GM18861 (cell line): ENCODE measurements around the gene NCS1.

Experiments
- ATAC-seq: cut with Tn5 transposase; IDR thresholded peaks from one replicate; pipeline ENCODE4 v1.9.1; 2021; ENCODE audit not compliant: unreplicated experiment

Gene NCS1

DNA sequence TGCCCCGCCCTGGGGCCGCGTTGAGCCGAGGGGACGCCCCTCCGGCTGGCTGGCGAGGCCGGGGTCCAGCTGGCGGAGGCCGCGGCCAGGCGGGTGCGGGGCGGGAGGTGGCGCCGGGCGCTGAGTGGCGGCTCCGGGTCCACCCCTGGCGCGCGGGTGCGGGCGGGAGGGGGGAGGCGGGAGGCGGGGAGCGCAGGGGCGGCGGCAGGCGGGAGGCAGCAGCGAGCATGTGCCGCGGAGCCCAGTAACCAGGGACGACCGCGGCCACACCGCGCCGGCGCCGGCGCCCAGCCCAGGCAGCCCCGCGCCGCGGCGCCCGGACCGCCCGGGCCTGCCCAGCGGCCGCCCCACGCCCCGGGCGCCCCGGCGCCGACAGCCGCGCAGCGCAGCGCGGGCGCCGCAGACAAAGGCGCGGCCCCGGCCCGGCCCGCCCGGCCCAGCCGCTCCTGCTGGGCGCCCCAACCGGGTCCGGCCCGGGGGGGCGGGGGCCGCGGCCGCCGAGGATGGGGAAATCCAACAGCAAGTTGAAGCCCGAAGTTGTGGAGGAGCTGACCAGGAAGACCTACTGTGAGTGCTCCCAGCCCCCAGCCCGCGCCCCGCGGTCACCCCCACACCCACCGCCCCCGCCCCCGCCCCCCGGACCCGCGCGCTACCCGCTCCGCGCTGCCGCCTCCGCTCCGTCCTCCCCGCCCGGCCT, at the start of gene NCS1:
Gene NCS1, plus strand, starts transcription at position 244 of the 697 bp plus-strand sequence. Its CDS starts 260 bp downstream, at position 504.
- no peak for ATAC-seq

DNA sequence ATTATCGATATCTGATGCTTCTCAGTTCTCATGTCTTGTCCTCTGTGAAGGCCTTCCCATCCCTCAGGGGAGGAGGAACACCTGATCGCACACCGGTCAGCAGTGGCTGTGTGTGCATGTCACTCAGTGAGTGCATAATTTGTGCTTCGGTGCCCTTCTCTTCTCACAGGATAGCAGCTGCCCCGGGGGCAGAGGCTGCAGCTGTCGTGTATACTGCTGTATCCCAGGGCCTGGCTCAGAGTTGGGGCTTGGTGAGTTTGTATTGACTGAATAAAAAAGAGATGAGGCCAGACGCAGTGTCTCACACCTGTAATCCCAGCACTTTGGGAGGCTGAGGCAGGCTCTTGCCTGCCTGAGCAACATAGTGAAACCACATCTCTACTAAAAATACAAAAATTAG, 49.7 kb upstream of the NCS1 start:
- no peak for ATAC-seq

DNA sequence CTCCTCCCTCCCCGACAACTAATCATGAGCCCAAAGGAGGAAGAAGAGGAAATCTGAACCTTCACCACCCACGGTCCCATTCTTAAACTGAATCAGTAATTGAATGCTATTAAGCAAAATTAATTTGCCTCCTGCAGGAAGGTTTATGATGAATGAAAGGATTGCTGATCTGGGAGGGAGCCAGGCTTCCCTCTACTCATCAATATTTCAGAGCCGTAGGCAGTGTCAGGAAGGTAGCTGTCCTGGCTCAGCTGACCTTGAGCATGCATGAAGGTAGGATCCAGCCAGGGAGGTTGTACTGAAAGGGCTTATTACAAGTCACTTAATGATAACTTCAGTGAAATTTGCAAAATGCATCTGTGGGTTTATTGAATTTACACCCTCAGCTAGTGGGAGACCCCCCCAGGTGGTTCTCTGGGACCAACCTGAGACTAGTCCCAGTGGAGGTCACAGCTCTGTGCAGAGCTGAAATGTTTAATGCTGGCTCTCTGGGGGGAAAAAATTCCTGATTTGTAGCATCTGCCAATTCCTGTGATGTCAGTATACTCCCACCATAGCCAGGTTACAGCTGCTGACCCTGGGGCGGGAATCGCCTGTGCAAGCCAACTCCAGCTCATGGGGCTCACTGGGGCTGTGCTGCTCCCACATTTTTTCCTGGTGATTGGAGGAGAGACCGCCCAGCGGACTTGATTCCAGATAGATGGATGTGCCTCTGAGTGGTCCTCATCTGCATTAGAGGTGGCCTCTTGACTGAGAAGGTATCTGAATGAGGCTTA, 47.9 kb upstream of the NCS1 start:
- no peak for ATAC-seq

DNA sequence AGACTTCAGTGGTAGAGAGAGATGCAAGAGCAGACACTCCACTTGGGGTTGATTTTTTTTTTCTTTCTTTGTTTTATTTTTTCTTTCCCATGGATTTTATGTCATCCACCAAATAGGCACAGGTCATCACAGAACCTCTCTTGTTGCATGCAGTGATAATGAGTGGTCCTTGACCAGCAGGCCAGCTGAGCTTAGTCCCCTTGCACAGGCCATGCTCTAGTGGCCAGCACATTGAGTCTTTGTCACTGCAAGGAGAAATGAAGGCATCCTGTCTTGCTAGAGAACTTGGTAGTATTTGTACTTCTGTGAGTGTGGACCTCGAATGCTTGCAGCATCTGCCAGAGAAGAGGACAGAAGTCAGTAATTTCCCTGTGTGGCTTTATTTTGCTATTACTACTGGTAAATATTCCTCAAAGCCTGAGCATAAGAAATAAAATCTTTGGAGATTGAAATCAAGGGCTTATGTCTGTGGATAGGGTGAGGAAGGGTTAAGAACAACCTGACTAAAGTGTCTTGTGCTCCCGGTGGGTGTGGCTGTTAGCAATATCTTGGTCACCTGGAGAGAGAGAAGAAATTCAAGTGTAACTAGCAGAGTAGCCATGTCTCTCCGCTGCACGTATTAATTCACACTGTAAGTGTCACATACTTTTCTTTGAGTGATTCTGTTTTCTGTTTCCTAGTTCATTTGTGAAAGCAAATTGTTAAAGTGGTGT, 45.3 kb upstream of the NCS1 start:
- no peak for ATAC-seq

DNA sequence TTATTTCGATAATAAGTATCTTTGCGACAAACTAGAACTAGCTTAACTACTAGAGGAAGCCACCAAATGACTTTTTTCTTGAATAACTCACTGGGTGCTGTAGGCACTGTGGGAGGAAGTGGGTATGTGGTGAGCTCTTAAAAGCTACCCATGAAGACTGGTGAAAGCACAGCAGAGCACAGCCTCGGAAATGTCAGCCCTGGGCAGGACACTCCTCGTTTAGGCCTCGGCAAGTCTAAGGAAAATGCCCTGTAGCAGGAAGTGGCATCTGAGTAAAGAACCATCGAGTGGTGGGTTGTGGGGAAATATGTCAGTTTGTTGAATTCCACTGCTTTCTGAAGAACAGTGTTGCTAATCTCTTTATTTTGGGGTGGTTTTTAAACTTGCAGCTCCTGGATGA, 44.0 kb upstream of the NCS1 start:
- peak; percentile 57 for ATAC-seq

DNA sequence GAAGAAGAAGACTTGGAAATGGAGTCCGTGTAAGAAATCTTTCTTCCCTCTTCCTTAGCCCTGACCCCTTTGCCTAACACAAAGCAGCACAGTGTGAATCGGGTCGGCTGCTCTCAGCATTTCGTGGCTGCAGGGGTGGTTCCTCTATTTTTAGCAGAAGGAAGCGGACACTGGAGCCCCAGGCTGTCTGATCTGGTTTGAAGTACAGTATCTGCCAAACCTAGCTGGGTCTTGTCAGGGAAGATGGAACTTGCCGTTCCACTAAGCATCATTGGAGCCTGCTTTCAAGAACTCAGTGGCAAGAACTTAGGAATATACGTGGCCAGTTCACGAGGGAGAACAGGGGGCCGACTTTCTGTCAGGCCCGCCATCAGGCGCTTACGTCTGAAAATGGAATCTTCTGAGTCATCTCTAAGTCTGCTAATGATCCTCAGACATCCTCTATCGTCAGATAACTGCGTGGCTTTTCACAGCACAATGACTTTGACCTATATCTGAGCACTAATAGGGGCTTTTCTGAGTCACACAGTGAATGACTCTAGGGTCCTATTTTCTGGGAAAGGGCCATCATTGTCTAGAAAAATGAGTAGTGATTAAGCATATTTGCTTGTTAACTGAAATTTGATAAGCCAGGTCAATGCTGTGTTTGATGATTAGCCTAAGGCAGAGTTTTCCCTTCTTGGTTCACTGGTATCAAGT, 43.3 kb upstream of the NCS1 start:
- ATAC-seq = peak; percentile 52

DNA sequence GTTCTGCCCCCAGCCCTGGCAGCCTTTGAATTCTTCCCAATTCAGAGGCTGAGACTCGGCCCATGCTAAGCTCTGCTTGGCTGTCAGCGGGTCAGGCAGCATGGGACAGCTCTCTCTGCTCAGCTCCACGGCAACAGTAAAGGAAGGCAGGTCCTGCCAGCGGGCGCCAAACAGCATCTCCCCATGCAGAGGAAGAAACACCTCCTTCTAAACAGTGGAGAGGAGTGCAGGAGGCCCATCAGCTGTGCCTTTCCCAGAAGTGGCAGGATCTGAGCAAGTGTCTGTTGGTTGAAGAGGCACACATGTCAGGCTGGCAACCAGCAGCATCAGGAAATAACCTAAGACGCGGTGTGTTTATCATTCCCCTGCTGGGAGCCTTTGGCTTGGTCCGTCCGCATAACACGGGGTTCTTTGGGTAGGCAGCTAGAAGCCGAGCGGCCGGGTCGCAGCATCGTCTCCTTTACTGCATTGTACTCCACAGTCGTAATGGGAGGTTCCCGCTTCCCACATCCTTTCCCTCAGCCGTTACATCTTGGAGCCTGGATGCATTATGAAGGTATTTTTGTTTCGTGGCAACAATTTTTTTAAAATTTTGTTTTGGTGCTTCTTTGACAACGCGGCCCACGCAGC, 42.7 kb upstream of the NCS1 start:
- ATAC-seq = no peak

DNA sequence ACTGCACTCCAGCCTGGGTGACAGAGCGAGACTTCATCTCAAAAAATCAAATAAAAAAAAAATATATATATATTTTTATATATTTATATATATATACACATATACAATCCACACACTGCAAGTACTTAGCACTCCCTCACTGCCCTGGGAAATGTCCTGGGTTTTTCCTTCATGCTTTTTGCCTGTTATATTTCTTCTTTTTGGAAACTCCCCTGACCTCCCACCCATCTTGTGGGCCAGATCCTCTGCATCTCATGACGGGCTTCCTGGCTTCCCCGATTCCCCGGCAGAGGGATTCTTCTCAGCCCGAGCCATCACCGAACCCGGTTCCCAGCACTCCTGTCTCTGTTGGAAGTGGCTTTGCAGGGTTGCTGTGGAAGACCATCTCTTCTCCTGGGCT, 39.5 kb upstream of the NCS1 start:
- ATAC-seq = no peak

DNA sequence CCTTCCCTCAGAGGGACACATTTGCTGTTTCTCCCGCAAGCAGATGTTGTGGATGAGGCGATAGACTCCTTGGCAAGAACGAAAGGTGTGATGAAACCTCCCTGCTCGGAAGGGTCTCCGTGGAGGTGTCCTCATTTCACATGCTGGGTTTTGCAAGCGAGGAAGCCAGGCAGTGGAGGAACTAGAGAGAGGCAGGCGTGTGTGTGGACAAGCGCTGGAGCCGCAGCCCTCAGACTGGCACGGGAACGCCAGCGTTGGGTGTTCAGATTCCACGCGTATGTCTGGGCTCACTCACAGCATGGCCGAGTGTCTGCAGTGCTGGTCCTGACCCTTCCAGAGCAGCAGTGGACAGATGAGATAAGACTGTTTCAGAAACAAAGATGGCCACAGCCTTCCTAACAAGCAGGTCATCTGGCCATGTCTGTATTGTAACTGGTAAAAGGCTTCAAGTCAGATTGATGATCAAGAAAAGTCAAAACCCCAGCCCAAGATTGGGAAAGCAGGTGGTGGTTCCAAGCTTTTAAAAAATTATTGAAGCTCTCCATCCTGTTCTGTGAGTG, 35.0 kb upstream of the NCS1 start:
- no peak for ATAC-seq

DNA sequence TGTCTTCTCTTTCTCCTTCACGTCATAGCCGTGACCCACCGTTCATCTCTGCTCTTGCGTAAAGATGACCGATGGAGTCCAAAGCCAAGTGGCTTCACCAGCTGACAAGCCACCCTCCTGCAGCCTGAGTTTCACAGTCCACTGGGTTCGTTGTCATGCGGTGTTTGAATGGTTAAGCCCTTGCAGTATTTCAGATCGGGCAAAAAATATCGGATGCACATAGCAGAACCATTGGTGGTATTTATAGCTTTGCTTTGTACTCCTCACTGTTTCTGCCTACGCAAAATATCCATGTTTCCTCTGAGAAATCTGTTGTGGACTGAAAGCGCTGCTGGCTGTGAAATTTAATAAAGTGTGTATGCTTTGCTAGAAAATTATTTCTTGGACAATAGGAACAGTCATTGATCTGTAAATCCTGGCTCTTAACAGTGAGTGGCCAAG, 34.5 kb upstream of the NCS1 start:
- ATAC-seq = no peak

DNA sequence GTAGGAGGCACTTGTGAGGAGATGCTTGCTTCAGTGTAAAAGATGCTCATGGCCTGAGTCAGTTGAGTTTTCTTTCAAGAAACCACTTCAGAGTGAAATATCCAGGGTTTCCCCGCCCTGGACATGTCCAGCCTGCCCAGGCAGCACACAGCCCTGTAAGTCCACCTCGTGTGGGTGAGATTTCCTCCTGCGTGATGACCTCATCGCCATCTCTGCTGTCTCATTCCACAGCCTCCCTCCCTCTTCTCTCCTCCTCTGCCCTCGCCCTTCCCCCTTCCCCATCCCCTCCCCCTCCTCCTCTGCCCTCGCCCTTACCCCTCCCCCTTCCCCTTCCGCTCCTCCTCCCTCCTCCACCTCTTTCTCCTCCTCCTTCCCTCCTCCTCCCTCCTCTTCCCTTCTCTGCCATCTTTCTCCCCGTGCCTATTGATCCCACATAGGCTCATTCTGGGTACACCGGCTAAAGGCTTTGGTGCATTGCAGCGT, 34.0 kb upstream of the NCS1 start:
- ATAC-seq = no peak

- ATAC-seq = no peak
Observed at GRCh38 chr9:130138791-130139190, 33.4 kb upstream of the NCS1 start.

DNA sequence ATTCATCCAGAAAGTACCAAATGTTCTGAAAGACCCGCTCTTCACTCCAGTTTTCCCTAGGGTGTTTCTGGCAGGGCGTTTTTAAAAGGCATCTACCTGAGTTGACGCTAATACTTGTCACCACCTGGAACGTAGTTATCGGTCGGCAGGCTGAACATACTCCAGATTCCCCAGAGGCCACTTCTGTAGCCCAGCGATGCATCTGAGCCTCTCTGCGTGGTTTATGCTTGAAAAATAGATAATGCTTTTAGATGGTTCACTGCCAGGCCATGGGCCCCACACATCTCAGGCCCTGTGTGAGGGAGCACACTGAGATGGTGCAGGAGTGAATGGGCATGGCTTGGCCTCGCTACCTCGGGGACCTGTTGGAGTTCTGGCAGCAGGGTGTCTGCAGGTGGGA, 33.0 kb upstream of the NCS1 start:
- no peak for ATAC-seq

GRCh38 chr9:130140706-130141105, 31.5 kb upstream of the NCS1 start:
- no peak for ATAC-seq

DNA sequence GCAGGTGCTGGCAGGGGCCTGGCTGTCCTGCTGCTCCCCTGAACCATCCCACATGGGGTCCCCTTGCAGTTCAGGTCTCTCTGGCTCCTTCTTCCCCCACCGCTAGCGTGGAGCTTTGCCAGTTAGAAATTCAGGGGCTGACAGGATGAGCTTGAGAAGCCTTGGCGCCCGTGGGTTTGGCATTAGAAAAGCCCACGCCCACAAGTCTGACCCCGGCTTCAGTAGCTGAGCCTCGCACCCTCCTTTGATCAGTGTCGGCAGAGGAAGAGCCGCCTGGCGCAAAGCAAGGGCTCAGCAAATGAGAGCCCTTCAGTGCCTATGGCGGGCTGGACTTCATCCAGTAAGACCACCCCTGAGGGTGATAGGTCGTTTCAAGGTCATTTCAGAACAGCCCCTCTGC, 30.1 kb upstream of the NCS1 start:
- ATAC-seq = no peak

- ATAC-seq = no peak
Observed at GRCh38 chr9:130142641-130143040, 29.6 kb upstream of the NCS1 start.

- ATAC-seq = no peak
Observed at GRCh38 chr9:130143279-130143893, 28.8 kb upstream of the NCS1 start.

DNA sequence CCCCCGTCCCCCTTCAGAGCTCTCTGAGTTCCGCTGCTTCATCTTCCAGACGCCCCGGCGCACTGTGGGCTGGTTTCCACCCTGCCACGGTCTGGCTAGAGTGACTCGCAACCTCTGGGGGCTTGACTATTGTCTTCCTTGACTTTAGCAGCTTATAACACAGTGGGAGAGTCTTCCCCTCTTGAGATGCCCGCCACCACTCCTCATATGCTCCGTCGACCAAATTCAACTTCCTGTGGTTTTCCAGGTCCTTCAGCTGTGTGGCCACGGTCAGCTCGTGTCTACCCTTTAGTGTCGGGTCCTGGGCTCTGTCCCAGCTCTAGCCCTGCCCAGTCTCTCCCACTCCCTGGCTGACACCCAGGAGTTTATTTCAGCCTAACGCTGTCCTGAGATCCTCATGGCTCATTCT, 28.2 kb upstream of the NCS1 start:
- no peak for ATAC-seq

GRCh38 chr9:130144703-130145102, 27.5 kb upstream of the NCS1 start:
- no peak for ATAC-seq

- ATAC-seq = no peak
Observed at GRCh38 chr9:130145658-130146057, 26.5 kb upstream of the NCS1 start.
